Activated CD4-positive, CD25-positive, alpha-beta regulatory T cell treated with anti-CD3 and anti-CD28 coated beads, Interleukin-2, amount 50 U/mL, for 16 hours (primary cell): ENCODE results near the gene GNAI2.
A peak's percentile ranks its signal among the peaks of the same experiment; 100 is the strongest.

ENCODE experiments used
- DNase-seq: peaks from one replicate; pipeline ENCODE4 v3.0.0-alpha.2; 2020; ENCODE audit warnings: low read depth, low spot score

The GNAI2 gene

DNA sequence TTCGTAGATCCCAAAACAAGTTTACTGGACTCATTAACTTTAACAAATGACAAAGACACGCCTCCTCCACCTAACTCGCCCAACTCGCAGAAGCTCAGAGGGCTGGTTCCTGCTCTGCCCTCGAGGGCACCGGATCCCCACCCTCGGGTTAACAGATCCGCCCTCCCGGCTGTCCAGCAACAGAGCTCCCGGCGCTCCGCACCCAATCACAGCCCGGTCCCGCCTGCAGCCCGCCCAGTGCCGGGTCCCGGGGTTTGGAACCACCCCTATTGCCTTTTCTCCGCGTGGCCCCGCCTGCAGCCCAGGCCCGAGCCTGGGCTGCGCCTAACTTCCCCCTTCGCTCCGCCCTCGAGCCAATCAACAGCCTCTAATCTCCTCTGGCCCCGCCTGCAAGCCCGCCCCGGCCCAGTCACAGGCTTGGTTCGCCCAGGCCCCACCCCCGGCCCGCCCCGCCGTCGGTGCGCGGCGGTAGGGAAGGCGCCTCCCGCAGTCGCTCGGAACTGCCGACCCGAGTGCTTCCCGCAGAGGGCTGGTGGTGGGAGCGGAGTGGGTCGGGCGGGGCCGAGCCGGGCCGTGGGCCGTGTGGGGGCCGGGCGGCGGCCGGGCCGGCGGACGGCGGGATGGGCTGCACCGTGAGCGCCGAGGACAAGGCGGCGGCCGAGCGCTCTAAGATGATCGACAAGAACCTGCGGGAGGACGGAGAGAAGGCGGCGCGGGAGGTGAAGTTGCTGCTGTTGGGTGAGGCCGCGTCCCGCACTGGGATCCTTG lies at the start of gene GNAI2:
GNAI2 (plus strand) TSS at position 489 of the 768 bp plus-strand sequence; CDS start at position 621, 132 bp downstream.
- DNase-seq, result peak; percentile 95

DNA sequence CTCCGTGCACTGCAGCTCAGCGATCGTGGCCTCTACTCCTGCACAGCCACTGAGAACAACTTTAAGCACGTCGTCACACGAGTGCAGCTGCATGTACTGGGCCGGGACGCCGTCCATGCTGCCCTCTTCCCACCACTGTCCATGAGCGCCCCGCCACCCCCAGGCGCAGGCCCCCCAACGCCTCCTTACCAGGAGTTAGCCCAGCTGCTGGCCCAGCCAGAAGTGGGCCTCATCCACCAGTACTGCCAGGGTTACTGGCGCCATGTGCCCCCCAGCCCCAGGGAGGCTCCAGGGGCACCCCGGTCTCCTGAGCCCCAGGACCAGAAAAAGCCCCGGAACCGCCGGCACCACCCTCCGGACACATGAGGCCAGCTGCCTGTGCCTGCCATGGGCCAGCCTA lies 48.3 kb upstream of the GNAI2 start:
- DNase-seq, result no peak

- DNase-seq, result no peak
Observed at GRCh38 chr3:50189274-50189673, 46.7 kb upstream of the GNAI2 start.

DNA sequence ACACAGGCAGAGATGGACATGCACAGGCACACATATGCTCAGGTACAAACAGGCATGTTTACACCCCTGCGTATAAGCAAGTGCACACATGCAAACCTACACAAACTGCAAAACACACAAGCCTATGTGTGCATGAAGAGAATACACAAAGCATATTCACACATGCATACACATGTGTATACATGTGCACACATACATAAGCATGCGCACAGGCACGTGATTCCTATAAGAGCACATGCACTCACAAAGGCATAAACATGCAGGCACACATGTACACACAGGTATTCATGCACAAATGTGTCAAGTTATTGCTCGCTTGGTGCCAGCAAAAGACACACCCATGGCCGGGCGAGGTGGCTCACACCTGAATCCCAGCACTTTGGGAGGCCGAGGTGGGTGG lies 46.0 kb upstream of the GNAI2 start:
- no peak for DNase-seq

GRCh38 chr3:50190936-50191660 lies 44.9 kb upstream of the GNAI2 start, which contains the start of gene GNAT1:
TSS of gene GNAT1 (plus strand) at chr3:50191610. CDS start at chr3:50191726, 116 bp downstream.
- DNase-seq, result no peak

DNA sequence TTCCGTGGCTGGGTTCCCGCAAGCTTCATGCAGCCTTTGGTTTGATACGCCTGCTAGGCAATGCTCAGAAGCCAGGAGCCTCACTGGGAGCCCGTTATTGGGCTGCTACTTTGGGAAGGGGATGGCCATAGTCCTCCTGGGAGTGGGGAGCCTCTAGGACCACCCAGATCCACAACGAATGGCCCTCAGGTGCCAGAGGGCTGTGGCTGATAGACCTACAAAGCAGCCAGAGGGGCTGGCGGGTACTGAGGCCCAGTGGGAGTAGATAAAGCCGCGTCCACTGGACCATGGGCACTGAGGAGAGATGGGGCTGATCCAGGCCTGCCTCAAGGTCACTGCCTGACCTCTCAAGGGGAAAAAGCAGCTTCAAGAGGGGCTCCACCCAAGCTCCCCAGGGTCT lies 43.9 kb upstream of the GNAI2 start:
- no peak for DNase-seq

GRCh38 chr3:50192689-50193141 lies 43.3 kb upstream of the GNAI2 start:
- peak; percentile 66 for DNase-seq

DNA sequence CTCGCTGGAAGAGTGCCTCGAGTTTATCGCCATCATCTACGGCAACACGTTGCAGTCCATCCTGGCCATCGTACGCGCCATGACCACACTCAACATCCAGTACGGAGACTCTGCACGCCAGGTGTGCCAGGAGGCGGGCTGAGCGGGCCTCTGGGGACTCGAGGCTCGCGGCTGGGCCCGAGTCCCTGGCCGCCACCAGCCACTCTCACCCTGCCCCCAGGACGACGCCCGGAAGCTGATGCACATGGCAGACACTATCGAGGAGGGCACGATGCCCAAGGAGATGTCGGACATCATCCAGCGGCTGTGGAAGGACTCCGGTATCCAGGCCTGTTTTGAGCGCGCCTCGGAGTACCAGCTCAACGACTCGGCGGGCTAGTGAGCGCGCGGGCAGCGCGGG lies 42.7 kb upstream of the GNAI2 start:
- DNase-seq, result no peak

- DNase-seq, result no peak
Observed at GRCh38 chr3:50193746-50194127, 42.3 kb upstream of the GNAI2 start.

- peak; percentile 71 for DNase-seq
Observed at GRCh38 chr3:50194128-50194902, 41.7 kb upstream of the GNAI2 start.

DNA sequence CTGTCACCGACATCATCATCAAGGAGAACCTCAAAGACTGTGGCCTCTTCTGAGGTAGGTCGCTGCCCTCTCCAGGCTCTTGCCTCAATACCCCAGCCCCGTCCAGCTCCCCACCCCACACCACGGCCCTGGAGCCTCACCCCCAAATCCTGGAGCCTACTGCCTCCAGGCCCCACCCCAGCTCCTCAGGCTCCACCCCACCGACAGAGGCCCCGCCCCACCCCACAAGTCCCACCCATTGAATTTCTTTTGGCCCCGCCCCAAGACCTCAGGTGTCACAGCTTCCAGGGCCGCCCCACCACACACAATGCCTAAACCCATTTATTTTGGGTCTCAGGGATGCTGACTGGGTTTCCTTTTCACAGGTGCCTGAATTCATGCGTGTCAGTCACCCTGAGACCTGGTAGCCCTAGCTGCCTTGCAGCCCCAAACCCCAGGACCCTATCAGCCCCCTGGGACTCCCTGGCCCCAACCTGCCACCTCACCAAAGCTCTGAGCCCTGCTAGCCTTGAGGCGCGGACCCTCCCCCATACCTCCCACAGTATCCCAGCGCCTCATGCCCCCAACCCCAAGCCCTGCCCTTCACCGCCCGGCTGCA lies 41.0 kb upstream of the GNAI2 start:
- DNase-seq, result no peak

GRCh38 chr3:50195501-50196252 lies 40.3 kb upstream of the GNAI2 start:
- no peak for DNase-seq

- DNase-seq, result no peak
Observed at GRCh38 chr3:50196253-50196801, 39.7 kb upstream of the GNAI2 start.

DNA sequence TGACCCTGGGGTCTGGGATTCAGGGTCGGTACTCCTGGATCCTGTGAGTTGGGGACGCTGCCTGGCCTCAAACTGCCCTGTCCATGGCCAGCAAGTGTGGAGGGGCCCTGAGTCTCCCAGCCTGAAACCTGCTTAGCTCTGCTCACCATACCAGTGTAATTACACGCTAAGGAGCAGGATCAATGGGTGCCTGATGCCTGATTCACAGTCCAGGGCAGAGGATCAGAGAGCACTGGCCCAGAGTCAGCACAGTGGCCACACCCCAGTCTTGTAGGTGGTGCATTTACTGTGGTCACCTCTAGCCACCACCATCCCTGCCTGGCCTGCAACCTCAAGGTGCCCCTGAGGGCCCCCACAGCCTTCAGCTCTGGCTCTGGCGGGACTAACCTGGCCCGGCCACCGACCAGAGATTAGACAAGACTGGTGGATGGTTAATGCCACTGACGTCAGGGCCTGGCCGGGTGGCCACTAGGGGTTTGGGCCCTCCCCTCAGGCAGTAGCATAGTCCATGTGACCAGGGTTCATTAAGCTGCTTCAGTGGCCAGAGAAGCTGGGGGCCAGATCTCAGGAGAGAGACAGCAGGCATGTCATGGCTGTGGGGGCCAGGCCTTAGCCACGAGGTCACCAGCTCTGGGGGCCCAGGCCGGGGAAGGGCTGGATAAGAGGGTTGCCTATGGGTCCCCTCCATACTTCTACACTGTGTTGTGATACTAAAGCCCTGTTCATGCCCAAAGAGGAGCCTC lies 34.3 kb upstream of the GNAI2 start:
- no peak for DNase-seq

DNA sequence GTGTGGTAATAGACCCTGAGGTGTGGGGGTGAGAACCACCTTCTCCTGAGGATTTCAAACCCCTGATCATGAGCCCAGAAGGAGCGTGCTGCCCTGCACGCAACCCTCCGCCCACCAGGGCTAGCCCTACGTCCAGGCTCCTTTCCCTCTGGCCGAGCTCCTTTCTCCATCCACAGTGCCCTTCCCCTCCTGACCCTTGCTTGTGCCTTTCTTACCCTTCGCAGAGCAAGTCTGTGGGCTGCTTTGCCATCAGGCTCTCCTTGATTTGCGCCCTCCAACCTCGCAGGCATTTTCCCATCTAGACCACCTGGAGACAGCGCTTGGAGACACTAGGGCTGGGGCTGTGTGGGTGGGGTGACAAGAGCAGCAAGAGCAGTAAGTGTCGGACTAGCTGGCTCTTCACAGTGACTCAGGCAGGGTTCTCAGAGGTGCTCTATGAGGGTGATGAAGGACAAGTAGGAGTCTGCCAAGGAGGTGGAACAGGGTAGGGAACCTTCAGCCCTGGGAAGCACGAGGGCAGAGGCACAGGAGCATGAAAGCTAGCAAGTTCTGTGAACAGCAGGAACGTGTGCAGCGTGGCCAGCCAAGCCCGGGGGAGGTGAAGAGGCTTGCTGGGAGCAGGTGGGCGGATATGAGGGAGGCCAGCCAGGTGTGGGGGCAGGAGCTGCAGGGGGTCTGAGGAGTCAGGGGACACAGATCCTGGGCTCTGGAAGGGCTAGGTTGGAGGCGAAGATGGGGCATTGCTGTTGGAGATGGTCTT lies 33.5 kb upstream of the GNAI2 start:
- DNase-seq, result no peak

- no peak for DNase-seq
Observed at GRCh38 chr3:50203113-50203808, 32.7 kb upstream of the GNAI2 start.

GRCh38 chr3:50203809-50204803 lies 31.9 kb upstream of the GNAI2 start:
- DNase-seq, result no peak
